HG03045 (cell line): ENCODE measurements around the gene AUP1.

ENCODE experiments used
- ATAC-seq: cut with Tn5 transposase; IDR thresholded peaks from one replicate; pipeline ENCODE4 v1.9.1; 2021; ENCODE audit warnings: mild to moderate bottlenecking, moderate library complexity; ENCODE audit not compliant: unreplicated experiment

Gene AUP1

DNA sequence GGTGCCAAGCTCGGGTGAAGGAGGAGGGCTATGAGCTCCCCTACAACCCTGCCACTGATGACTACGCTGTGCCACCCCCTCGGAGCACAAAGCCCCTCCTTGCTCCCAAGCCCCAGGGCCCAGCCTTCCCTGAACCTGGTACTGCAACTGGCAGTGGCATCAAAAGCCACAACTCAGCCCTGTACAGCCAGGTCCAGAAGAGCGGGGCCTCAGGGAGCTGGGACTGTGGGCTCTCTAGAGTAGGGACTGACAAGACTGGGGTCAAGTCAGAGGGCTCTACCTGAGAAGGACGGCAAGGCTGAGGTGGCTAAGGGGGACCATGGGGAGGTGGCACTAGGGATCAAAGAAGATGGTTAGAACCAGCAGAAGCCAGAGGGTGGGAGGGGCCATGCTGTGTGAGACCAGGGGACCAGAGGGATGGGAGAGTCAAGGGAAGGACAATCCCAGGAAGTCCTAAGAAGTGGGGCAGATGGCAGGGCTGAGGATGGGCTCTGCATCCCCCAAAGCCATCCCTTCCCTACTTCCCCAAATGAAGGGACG, 27.4 kb upstream of the AUP1 start:
- ATAC-seq: no peak

DNA sequence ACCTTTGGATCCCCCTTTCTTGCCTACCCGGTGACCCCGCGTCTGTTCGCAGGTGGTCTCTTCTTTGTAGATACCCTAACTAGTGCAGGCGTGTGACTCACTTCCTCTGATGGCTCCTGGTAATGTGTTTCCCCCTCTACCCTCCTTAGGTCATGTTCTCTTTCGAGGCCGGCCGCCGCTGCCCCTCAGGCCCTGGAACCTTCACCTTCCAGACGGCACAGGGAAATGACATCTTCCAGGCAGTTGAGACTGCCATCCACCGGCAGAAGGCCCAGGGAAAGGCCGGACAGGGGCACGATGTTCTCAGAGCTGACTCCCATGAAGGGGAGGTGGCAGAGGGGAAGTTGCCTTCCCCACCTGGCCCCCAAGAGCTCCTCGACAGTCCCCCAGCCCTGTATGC, 26.7 kb upstream of the AUP1 start:
- no peak for ATAC-seq

DNA sequence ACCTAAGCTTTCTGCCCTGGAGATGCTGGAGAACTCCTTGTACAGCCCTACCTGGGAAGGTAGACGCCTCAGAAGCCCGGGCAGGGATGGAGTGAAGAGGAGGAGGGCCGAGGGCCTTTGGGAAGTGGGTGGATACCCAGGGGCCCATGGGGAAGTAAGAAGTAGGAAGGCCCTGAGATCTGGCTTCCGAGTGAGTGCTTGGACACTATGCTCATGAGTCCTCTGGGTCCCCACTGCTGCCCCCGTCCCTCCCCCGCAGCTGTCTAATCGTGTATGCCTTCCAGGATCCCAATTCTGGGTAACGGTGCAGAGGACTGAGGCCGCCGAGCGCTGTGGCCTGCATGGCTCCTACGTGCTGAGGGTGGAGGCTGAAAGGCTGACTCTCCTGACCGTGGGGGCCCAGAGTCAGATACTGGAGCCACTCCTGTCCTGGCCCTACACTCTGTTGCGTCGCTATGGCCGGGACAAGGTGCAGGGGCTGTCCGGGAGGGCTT, 26.2 kb upstream of the AUP1 start:
- no peak for ATAC-seq

DNA sequence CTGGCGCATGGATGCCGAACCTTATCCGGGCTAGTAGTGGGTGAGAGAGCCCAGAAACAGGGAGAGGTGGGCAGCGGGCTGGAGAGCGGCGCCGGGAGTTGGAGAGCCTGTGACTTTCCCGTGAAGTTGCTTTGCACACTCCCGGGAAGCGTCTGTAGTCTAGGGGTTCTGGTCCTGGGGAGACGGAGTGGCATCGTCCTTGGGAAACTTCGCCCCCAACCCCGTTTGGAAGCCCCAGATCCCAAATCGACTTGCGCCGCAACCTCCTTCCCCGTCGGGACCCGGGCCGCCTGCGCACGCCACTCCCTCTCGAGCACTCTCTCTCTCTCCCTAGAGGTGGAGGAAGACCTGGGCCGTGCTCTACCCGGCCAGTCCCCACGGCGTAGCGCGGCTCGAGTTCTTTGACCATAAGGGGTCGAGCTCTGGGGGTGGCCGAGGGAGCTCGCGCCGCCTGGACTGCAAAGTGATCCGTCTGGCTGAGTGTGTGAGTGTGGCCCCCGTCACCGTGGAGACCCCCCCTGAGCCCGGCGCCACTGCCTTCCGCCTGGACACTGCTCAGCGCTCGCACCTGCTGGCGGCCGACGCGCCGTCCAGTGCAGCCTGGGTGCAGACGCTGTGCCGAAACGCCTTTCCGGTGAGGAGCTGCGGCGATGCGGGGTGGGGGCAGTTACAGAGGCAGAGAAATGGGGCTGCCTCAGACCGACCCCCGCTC, 25.5 kb upstream of the AUP1 start:
- ATAC-seq: peak; percentile 41

DNA sequence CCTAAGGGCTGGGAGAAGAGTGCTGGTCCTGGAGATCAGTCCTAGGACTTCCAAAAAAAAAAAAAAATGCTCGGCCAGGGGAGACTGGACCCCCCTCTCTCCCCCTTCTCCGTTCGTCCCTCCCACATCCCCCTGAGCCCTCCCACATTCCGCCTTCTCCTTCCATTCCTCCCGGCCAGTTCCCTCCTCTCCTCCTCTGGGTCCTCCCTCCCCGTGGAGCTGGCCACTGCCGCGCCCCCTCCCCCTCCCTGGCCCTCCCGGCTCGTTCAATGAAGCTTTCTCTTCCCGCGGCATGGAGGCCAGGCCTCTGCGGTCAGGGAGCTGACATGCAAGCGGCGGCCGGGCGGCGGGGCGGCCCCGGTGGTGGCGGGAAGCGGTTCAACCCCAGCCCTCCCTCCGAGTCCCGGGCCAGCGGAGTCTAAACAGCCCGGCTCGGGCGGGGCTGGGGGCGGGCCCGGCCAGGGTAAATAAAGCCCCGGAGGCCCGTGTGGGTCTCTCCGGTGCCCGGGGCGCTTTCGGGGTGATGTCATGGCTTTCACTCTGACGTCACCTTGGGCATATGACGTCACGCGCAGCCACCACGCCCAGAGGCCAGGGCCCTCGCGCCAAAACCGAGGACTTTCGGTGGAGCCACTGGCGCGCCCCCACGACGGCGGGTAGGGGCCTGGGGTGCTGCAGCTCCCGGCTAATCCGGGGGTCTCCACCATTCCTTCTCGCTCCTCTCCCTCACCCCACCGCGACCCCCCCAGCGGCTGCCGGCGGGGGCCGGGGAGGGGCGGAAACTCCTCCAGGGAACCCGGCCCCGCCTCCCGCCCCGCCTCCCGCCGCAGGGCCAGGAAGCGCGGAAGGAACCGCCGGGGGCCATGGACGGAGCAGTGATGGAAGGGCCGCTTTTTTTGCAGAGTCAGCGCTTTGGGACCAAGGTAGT, 24.6 kb upstream of the AUP1 start, which contains the start of the genes DOK1 and LOXL3:
DOK1 (plus strand) TSS at position 829 of the 928 bp plus-strand sequence; CDS start at position 864, 35 bp downstream.
LOXL3 (minus strand) TSS at position 51 of the 928 bp plus-strand sequence. CDS start 1,308 bp downstream, outside the sequence.
- peak; percentile 62 for ATAC-seq

DNA sequence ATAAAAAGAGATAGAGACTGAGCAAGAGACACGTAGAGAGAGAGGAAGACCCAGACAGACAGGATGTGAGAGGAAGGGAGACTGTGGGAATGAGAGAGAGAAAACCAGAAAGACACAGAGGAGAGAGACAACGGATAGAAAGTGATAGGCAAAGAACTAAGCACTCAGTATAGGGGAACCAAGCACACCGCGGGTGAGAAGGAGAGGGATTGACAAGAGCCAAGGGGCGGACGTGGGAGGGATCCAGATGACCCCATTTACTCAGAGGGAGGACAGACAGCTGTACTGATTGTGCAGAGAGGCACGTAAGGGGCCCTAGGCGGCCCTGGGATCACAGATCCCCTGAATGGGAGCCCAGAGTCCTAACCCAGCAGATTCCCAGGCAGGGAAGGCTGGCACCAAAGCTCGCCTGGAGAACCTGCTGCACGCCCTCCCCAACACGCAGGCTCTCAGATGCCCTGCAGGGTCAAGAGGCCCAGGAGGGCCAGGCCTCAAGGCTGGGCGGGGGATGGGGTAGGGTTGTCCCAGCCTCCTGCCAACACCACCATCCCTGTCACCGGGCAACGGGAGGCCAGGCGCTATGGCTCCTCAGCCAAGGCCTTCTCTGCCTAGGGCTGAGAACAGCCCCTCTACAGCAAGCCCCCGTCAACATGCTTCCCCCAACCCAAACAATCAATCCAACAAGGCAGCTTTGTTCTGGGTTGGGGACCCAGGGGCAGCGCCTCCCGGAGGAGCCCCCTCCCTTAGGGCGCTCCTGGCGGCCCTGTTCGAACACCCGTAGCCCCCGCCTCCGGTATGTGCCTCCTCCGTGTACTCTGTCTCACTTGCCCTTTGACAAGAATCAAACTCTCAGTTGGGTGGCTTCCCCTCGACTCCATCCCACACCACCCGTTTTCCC, 23.7 kb upstream of the AUP1 start:
- ATAC-seq: no peak

DNA sequence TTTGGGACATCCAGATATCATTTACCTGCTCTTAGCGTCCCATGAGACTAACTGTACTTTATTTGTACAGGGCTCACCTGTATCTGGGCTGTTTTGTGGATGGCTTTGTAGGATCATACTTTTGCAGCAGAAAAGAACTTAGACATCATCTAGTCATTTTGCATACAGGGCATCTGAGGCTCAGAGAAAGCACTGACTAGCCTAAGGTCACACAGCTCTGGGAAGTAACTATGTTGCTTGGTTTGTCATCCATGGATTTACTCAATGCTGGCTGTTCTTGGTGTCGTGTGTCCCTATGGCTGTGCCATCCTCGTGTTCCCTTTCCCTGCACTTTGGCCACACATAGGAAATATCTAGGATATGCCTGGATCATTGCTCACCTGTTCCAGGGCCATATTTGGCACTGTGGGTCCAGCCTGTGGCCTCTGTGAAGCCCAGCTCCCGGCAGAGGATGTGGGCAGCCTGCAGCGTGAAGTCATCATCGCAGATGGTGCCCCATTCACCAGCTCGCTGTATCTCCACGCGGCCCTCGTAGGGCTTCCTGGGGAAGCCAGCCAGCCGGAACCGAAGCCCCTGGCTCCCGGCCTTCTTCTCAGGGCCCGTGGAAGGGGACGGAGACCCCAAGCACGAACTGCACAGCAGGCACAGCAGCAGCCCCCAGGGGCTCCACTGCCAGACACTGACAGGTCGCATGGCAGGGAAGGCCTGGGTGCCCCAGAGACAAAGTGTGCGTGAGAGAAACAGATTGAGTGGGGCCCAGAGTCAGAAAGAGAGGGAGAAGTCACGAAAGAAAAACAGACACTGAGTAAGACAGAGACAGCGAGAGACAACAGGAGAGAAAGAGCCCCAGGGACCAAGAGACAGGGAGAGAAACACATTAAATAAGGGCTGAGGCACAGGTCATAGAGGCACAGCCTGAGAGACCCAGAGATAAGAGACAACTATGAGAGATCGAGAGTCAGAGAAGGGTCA, 22.7 kb upstream of the AUP1 start:
- no peak for ATAC-seq

DNA sequence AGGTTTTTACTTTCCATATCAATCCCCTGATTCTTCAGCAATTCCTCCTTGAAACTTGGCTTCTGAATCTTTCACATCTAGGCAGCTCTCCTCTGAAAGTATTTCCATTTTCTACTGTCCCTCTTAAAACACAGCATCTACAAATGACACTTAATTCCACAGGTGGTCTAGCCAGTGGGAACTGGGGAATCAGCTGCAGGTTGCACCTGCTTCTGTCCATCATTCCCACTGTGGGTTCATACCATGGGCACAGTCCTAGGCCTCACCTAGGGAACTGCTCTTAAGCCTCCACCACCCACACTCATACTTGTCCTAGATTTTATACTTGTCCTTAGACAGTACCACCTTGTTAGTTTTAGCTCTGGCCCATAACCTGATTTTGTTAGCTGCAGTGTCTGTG, 22.0 kb upstream of the AUP1 start:
- ATAC-seq: no peak

DNA sequence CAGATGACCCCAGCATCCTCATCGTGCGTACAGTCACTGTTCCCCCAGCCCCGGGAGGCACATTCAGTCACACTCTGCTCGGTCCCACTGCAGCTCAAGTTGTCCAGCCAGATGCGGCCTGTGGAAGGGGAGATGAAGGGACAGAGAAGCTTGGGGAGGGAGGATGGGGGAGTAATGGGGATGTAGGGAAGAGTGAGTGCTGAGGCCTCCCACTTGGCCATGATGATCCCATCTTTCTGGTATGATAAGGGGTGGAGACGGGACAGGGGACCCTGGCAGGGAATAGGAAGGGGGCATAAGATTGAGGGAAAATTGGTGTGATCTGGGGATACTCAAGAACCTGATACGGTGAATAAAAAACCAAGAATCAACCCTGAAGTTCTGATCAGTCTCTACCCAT, 20.7 kb upstream of the AUP1 start:
- ATAC-seq: no peak

DNA sequence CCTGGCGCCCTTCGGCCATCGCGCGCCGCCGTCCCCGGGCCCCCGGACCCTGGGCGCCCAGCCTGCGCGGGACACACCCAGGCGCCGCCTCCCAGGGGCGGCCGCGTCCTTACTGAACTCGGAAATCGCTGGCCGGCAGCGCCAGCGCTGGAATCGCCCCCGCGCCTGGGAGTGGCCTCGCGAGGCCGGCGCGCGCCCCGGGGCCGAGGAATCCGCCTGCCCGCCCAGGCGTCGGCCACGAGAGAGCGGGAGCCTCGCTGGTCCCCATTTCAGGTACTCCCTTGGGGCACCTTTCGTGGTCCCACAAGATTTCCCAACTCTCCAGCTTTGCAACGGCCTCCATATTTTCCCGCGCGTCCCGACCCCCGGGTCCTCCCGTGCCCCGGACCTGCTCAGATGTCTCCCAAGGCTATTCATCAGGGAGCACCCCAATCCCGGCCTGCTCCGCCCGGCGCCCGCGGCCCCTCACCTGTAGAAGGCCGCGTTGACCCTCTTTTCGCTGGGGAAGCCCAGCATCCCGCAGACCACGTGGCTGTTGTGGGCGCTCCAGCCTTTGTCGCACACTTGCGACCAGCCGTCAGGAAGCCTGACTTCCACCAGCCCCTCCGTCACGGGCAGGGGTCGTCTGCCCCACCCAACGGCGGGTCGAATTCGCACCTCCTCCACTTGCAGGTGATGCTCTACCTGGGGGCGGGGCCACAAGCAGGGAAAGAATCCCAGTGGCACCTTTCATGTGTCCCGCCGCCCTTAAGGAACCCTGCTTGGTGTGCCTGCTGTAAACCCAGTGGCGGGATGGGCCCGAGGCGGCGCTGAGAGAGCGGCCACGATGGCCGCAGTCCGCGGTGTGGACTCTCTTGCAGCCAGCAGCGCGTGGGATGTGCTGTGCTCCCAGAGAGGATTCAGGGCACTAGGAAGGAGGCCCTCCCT, 19.7 kb upstream of the AUP1 start:
- ATAC-seq: peak; percentile 35

DNA sequence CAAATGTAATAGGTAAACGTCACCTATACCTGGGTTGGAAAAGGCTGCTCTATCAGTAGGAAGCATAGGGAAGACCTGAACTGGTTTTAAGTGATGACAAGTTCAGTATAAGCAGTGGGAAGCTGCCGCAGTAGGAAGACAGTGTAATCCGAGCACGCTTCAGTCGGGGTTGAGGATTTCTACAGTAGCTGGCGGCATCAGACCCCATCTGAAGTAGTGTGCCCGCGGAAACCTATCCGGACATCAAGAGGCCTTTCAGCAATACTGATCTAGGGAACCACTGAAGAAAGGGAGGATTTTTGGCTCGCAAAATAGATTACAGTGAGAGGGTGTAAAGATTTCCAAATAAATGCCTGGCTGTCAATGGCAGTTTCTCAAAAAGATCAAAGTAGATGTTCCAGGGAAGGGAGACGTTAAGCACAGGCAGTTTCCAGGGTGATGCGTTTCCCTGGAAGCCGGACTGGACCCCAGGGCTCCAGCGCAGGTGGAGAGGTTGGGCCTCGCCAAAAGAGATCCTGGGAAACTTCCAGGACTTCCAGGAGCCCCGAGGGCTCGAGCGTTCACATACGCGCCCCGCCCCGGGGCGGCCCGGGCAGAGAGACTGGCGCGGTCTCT, 18.9 kb upstream of the AUP1 start:
- ATAC-seq: no peak

DNA sequence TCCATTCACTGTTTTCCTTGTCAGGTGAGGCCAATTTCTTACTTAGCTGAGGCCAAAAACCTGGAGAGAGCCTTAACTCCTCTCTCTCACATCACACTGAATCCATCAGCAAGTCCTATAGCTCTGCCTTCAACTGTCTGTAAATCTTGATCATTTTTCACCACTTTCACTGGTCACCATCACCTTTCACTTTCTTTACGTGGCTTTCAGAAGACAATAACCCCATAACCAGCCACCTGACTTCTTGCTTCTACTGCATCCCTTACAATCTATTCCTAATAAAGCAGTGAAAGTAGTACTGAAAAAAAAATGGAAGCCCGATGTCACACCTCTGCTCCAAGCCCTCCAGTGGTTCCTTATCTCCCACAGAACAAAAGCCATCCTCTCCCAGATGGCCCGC, 16.5 kb upstream of the AUP1 start:
- ATAC-seq: no peak

DNA sequence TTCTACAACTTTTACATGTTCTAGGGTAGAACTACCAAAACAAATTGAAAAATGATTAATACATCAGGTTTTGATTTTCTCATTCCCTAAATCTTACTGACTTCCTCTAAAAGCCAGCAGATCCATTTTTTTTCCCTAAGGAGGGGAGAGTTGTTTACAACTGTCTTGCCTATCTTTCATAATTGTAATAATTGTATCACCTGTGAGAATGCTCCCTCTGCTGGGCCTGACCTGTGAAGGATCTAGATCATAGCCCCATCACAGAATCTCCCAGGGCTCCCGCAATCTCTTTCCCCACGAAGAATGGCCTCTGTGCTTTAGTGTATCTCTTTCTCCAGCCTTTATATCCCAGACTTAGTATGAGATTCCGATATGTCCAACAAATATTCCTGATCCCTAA, 15.1 kb upstream of the AUP1 start:
- ATAC-seq: no peak

DNA sequence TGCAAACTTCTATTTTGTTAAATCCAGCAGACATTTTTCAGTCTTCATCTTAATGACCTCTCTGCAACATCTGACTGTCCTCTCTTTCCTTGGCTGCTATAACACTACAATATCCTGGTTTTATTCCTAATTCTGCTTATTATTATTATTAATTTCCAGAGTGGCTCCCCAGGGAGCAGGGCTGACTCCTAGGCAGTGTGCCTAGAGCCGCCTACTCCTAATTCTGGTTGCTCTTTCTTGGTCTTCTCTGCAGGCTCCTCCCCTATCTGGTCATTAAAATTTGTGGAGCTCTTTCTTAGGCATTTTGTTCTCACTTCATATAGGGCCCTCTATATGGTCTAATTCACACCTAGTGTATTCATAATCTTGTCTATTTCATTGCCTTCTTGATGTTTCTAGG, 13.5 kb upstream of the AUP1 start:
- ATAC-seq: no peak

DNA sequence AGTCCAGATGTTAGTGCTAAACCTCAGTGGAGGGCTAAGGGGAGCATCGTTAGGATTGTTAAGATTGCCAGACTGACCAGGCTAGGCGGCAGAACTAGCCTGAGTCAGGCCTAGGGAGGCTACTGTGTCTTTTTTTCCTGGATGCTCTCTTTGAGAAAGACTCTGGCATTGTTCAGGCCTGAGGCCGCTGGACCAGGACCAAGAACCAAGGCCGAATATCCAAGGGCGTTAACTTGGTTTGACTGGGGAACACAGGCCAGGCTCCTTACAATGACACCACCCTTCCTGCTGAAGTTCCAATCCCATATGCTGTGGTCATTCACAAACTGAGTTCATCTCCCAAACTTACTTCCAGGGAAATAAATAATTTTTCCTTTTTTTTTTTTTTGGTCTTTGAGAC, 10.8 kb upstream of the AUP1 start:
- no peak for ATAC-seq

DNA sequence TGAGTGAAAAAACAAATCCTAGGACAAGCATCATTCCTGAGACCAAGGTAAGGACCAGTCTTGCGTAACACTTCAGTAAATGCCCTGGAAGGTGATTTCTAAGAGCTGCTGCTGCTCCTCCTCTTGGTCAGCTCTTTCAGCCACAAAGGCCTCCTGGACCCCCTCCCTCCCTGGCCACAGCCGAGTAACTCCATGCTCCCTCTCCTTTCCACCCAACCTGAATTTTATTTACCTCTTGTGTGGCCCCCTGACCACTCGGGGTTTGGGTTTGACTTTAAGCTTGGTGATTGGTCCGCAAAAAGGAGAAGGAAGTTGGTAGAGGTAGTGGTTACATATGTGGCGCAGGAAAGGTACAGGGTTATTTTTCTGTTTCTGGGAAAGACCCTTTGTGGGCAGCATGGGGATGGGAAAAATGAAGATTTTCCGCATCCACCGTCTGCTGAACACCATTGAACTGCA, 9.4 kb upstream of the AUP1 start:
- ATAC-seq: no peak

DNA sequence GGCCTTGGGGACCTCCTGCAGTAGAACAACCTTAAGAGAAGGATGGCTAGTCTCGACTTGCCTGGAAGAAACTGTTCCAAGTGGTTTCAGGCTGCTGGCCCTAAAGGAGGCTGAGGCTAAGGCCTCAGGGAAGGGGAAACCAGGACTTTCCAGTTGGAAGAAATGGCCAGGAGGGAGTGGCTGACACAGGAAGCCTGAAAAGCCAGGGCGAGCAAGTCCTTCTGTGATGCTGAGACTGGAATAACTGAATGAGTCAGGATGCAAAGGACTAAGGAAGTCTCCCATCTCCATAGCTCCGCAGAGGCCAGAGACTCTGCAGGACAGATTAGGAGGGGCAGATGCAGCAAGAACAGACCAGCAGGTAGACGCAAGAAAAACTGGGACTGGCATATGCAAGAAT, 7.6 kb upstream of the AUP1 start:
- no peak for ATAC-seq
